A673 (cell line): ENCODE measurements around the gene TMEM132C.

Experiments
- CTCF ChIP-seq: fragments of 300-800, 200-600 bp; sonication (generic); conservative IDR thresholded peaks from 2 replicates; pipeline ENCODE4 v1.5.1; 2017; ENCODE audit warnings: low read depth, mild to moderate bottlenecking, antibody characterized with exemption, low read length, moderate library complexity, mixed read lengths
- EZH2 ChIP-seq: fragments of 200-600 bp; sonication (generic); IDR thresholded peaks from 2 replicates; pipeline ENCODE4 v1.6.1; 2017; ENCODE audit warnings: borderline replicate concordance, low read depth, mild to moderate bottlenecking, mixed read lengths, antibody characterized with exemption, low read length; ENCODE audit not compliant: poor library complexity, severe bottlenecking

GRCh38 chr12:128715485-128715884 is 448.5 kb downstream of the TMEM132C start:
- TF ChIP-seq CTCF, result no peak
- TF ChIP-seq EZH2, result no peak
